Pancreas (tissue), 10 donors: ENCODE data around the gene MANBA. TPM values are rescaled to one million over a fixed set of nuclear protein-coding genes. Genes with fewer than 3 reads are reported as not detected.
A peak's percentile ranks its signal among the peaks of the same experiment; 100 is the strongest.

Source experiments
- ATAC-seq, 4 donors: fragments of 200-7000 bp; cut with Tn5 transposase; one replicate each; pipeline versions ENCODE4 v1.8.0 to v1.9.1; 2020; ENCODE audit warnings: mild to moderate bottlenecking in 4 of 4, moderate library complexity in 4 of 4
- DNase-seq, 6 donors: peaks; one replicate each; pipeline ENCODE4 v3.0.0-alpha.2; 2020
- FAIRE-seq: peaks from 2 replicates; lab custom pipeline; 2012; peaks lifted over from hg19 to GRCh38; lab: Jason Lieb, UNC
- H3K27ac ChIP-seq, 4 donors: fragments of 200-600 bp; sonication (generic); 1 replicate in 3 of 4; 2 replicates in 1 of 4; pipeline versions ENCODE4 v1.5.0 to v1.8.0; 2020
- H3K27me3 ChIP-seq, 4 donors: fragments of 200-600 bp; one replicate each; pipeline ENCODE4 v1.8.0; 2021
- H3K36me3 ChIP-seq, 3 donors: fragments of 200-600 bp; sonication (generic) in 1 of 3; one replicate each; pipeline versions ENCODE4 v1.5.0 to v1.8.0; 2020 to 2021
- H3K4me1 ChIP-seq, 3 donors: fragments of 200-600 bp; one replicate each; pipeline ENCODE4 v1.8.0; 2021
- H3K4me3 ChIP-seq, 4 donors: fragments of 200-600 bp; sonication (generic) in 2 of 4; one replicate each; pipeline versions ENCODE4 v1.5.0 to v1.8.0; 2020 to 2021
- H3K9me3 ChIP-seq, 4 donors: fragments of 200-600 bp; one replicate each; pipeline ENCODE4 v1.8.0; 2021
- CTCF ChIP-seq, 4 donors: fragments of 200-600 bp; sonication (generic) in 3 of 4; IDR thresholded peaks; one replicate each; pipeline versions ENCODE4 v1.5.0 to v1.8.0; 2021; ENCODE audit warnings: antibody characterized with exemption in 4 of 4
- WGBS, 2 donors: extraction: QIAGEN DNeasy Blood & Tissue Kit; methylation state at CpG; one replicate each; pipeline ENCODE4 v1.1.7; 2013; 5-methylcytosine and 5-hydroxymethylcytosine counted together
- intact Hi-C, 3 donors: fragments of 100-400 bp; cut with DNase I; formaldehyde crosslinking; loops; one replicate each; pipeline versions ENCODE4 v1.11.1 to v1.14.2; 2022
- polyA plus RNA-seq, 2 donors: library from polyadenylated mRNA; stranded (reverse); fragments of 200-250 nt; gene quantifications; one replicate each; pipeline ENCODE4 v1.2.3, GENCODE V29; 2013
- total RNA-seq, 6 donors: library from RNA; stranded (reverse); fragmentation: NEBNext Ultra II Directional in 4 of 6; extraction: Animal tissue kit (Norgen Biotek cat#: 25700) in 4 of 6; gene quantifications; one replicate each; pipeline versions ENCODE4 v1.2.1 to v1.2.4, GENCODE V29; 2021 to 2023
- donor health status: healthy with polysubstance abuse.
- donor health status: DM: no; HTN: no; CAD: no; lungs with moderate emphysema.
- donor health status: DM: no; HTN: no; CAD: no.
- donor health status: control.
- donor health status: control.
- donor health status: Bipolar disorder and iron deficiency.
- donor health status: DM: yes; HTN: yes; CAD: no.
- donor health status: DM: no; HTN: no; CAD: no.
- donor health status: DM: no; HTN: no; CAD: no.
- donor health status: DM: yes; HTN: yes; CAD: no.

Gene MANBA
- total and polyA plus RNA-seq, 8 donors, result 7.8 to 22.0 (median 10.7) TPM

DNA sequence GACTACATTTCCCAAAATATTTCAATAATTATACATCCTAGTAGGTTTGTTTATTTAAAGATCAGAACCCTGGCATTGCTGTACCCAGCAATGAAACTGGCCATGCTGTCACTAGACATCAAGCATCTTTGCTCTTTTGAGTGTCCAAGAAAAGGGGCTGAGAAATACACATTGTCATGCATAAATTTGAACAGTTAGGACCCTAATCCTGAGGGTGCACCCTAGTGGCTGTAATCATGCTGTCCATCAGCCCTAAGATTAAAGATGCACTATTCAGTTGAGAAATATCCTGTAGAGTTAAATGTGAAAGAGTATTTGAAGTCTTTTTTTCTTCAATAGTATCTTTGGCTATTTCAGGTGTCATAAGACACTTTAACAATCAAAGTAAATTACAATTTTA, 150.8 kb downstream of the MANBA start:
- no peak for TF ChIP-seq CTCF (IDR thresholded peaks at IDR 0.05)
- Histone ChIP-seq H3K4me1 (no peaks in the 10 kb centered on the region), H3K27ac (no peak overlapping the region), H3K36me3 (peaks cover 17 to 64% (median 26%) of the 10 kb centered on the region in 3 donors), H3K9me3 (no peaks in the 10 kb centered on the region), H3K27me3 (no peaks in the 10 kb centered on the region), H3K4me3 (no peak overlapping the region)
- no peak for DNase-seq
- no peak for ATAC-seq
- intact Hi-C loops, result loop anchor here in 2 of 3 donors (10.0 kb wide), 2 partner anchors 155 to 475 kb away; no protein-coding TSS in a partner anchor
- no peak for FAIRE-seq

- no peak for DNase-seq
- 89 to 97% methylated on average over 1 of the region's 1 CpG for WGBS, 2 donors
- H3K4me3 ChIP-seq, result no peak overlapping the region
- H3K4me1 ChIP-seq, result no peaks in the 10 kb centered on the region
- intact Hi-C loops, result no loop called here
- ATAC-seq, result no peak
- no peak overlapping the region for H3K27ac ChIP-seq
- no peaks in the 10 kb centered on the region for H3K9me3 ChIP-seq
- no peaks in the 10 kb centered on the region for H3K27me3 ChIP-seq
- no peak for FAIRE-seq
- TF ChIP-seq CTCF (IDR thresholded peaks at IDR 0.05), result no peak
- peaks cover 17 to 55% (median 22%) of the 10 kb centered on the region in 3 donors for H3K36me3 ChIP-seq
Observed at GRCh38 chr4:102608190-102608589, 152.6 kb downstream of the MANBA start.

- ATAC-seq, result peak; percentile 43 to 76 (median 70)
- H3K9me3 ChIP-seq, result no peaks in the 10 kb centered on the region
- no peaks in the 10 kb centered on the region for H3K4me1 ChIP-seq
- no peak for TF ChIP-seq CTCF (IDR thresholded peaks at IDR 0.05)
- H3K4me3 ChIP-seq, result no peak overlapping the region
- no peaks in the 10 kb centered on the region for H3K27me3 ChIP-seq
- no peak overlapping the region for H3K27ac ChIP-seq
- DNase-seq, result peak in 4 of 6 donors; percentile 33 to 70 (median 50)
- intact Hi-C loops, result no loop called here
- WGBS, 2 donors, result 61 to 73% methylated on average over 7 of the region's 7 CpGs
- FAIRE-seq, result no peak
- peaks cover 10 to 42% (median 15%) of the 10 kb centered on the region in 3 donors for H3K36me3 ChIP-seq
Observed at GRCh38 chr4:102606846-102607450, 153.8 kb downstream of the MANBA start.

- FAIRE-seq (no peak), DNase-seq (no peak), ATAC-seq (no peak)
- H3K4me1 ChIP-seq, result no peaks in the 10 kb centered on the region
- H3K4me3 ChIP-seq, result no peak overlapping the region
- no peak overlapping the region for H3K27ac ChIP-seq
- no peaks in the 10 kb centered on the region for H3K9me3 ChIP-seq
- 92 to 95% methylated on average over 3 of the region's 3 CpGs for WGBS, 2 donors
- no peaks in the 10 kb centered on the region for H3K27me3 ChIP-seq
- H3K36me3 ChIP-seq, result peaks cover 7 to 36% (median 9%) of the 10 kb centered on the region in 3 donors
- intact Hi-C loops, result no loop called here
- no peak for TF ChIP-seq CTCF (IDR thresholded peaks at IDR 0.05)
Observed at GRCh38 chr4:102606261-102606660, 154.5 kb downstream of the MANBA start.

- Histone ChIP-seq H3K4me3 (no peak overlapping the region), H3K27me3 (no peaks in the 10 kb centered on the region), H3K4me1 (no peaks in the 10 kb centered on the region), H3K27ac (no peak overlapping the region), H3K36me3 (peaks cover 0 to 32% (median 6%) of the 10 kb centered on the region in 3 donors), H3K9me3 (no peaks in the 10 kb centered on the region)
- no peak for TF ChIP-seq CTCF (IDR thresholded peaks at IDR 0.05)
- no peak for ATAC-seq
- DNase-seq, result no peak
- FAIRE-seq, result no peak
- intact Hi-C loops, result no loop called here
- WGBS, 2 donors, result 64 to 68% methylated on average over 2 of the region's 2 CpGs
Observed at GRCh38 chr4:102604222-102604940, 156.4 kb downstream of the MANBA start.
